Nephron progenitor cell (in vitro differentiated cells): ENCODE measurements around the gene MEIS1.

Experiments
- DNase-seq: peaks from one replicate; pipeline ENCODE4 v3.0.0; 2021
- H3K27ac Mint-ChIP-seq: 2 replicates; pipeline ENCODE4 v1.8.0; 2021; ENCODE audit warnings: mild to moderate bottlenecking, moderate library complexity, mixed read lengths
- H3K27me3 Mint-ChIP-seq: 2 replicates; pipeline ENCODE4 v1.8.0; 2021; ENCODE audit warnings: mild to moderate bottlenecking, low read depth, mixed read lengths; ENCODE audit not compliant: poor library complexity
- H3K36me3 Mint-ChIP-seq: 2 replicates; pipeline ENCODE4 v1.8.0; 2021; ENCODE audit warnings: low read depth, mixed read lengths
- H3K4me1 Mint-ChIP-seq: 2 replicates; pipeline ENCODE4 v1.8.0; 2021; ENCODE audit warnings: mixed read lengths
- H3K4me3 Mint-ChIP-seq: 2 replicates; pipeline ENCODE4 v1.8.0; 2021; ENCODE audit warnings: mild to moderate bottlenecking, moderate library complexity, mixed read lengths
- H3K9me3 Mint-ChIP-seq: 2 replicates; pipeline ENCODE4 v1.8.0; 2021; ENCODE audit warnings: mild to moderate bottlenecking, moderate library complexity, mixed read lengths
- TF ChIP-seq, protein P1 (sequence below): fragments of 200-600 bp; sonication (generic); IDR thresholded peaks from 2 replicates; pipeline ENCODE4 v1.5.0; 2021; ENCODE audit warnings: antibody characterized with exemption

MEIS1 gene

DNA sequence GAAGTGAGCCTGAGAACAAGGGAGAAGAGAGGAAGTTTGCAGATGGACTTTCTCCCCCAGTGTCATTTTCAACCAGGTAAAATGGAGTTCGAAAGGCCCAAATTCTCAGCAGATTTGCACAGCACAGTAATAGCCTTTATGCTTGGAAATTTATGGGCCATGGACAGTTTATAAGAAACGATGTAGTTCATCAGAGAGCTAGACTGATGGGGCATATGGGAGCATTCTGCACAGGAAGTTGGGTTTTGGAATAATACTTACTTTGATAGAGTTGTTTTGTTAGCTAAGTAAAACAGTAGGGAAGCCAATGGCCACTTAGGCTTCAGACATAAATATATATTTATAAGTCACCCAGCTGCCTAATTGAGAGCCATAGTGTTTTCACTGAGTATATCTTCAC is 169.4 kb downstream of the MEIS1 start:
- no peak for DNase-seq
- H3K27ac Mint-ChIP-seq, result no peak overlapping the region
- peaks cover 8% of the 10 kb centered on the region for H3K27me3 Mint-ChIP-seq
- H3K9me3 Mint-ChIP-seq, result peaks cover 11% of the 10 kb centered on the region
- H3K36me3 Mint-ChIP-seq, result peaks cover 25% of the 10 kb centered on the region
- H3K4me1 Mint-ChIP-seq, result peaks cover 18% of the 10 kb centered on the region
- no peak overlapping the region for H3K4me3 Mint-ChIP-seq
- TF ChIP-seq, protein P1, sequence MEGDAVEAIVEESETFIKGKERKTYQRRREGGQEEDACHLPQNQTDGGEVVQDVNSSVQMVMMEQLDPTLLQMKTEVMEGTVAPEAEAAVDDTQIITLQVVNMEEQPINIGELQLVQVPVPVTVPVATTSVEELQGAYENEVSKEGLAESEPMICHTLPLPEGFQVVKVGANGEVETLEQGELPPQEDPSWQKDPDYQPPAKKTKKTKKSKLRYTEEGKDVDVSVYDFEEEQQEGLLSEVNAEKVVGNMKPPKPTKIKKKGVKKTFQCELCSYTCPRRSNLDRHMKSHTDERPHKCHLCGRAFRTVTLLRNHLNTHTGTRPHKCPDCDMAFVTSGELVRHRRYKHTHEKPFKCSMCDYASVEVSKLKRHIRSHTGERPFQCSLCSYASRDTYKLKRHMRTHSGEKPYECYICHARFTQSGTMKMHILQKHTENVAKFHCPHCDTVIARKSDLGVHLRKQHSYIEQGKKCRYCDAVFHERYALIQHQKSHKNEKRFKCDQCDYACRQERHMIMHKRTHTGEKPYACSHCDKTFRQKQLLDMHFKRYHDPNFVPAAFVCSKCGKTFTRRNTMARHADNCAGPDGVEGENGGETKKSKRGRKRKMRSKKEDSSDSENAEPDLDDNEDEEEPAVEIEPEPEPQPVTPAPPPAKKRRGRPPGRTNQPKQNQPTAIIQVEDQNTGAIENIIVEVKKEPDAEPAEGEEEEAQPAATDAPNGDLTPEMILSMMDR, result no peak

GRCh38 chr2:66604976-66605375 is 170.1 kb downstream of the MEIS1 start:
- Mint-ChIP-seq H3K27ac (peak overlapping the region; percentile 63), H3K4me3 (no peak overlapping the region), H3K9me3 (peaks cover 7% of the 10 kb centered on the region), H3K4me1 (peaks cover 18% of the 10 kb centered on the region), H3K36me3 (peaks cover 24% of the 10 kb centered on the region), H3K27me3 (peaks cover 8% of the 10 kb centered on the region)
- DNase-seq, result no peak
- TF ChIP-seq, protein P1, result no peak

- TF ChIP-seq, protein P1, result no peak
- peaks cover 42% of the 10 kb centered on the region for H3K36me3 Mint-ChIP-seq
- no peak overlapping the region for H3K27ac Mint-ChIP-seq
- no peak overlapping the region for H3K4me3 Mint-ChIP-seq
- peaks cover 18% of the 10 kb centered on the region for H3K4me1 Mint-ChIP-seq
- H3K9me3 Mint-ChIP-seq, result peaks cover 26% of the 10 kb centered on the region
- peaks cover 9% of the 10 kb centered on the region for H3K27me3 Mint-ChIP-seq
- DNase-seq, result no peak
Observed at GRCh38 chr2:66607152-66607551, 172.2 kb downstream of the MEIS1 start.
